Measurements from ENCODE around the gene STARD10.

STARD10 gene

GRCh38 chr11:72778535-72779494 lies 15.0 kb downstream of the STARD10 start:
- no peak for DNase-seq

GRCh38 chr11:72777755-72778278 lies 16.0 kb downstream of the STARD10 start:
- DNase-seq: no peak

GRCh38 chr11:72776844-72777754 lies 16.7 kb downstream of the STARD10 start:
- DNase-seq: peak; percentile 41 to 76

- no peak for DNase-seq
Measured at GRCh38 chr11:72776117-72776843, 17.6 kb downstream of the STARD10 start.

GRCh38 chr11:72775288-72776110 lies 18.3 kb downstream of the STARD10 start:
- no peak for DNase-seq

GRCh38 chr11:72774499-72774898 lies 19.3 kb downstream of the STARD10 start:
- DNase-seq: no peak

GRCh38 chr11:72773696-72774095 lies 20.2 kb downstream of the STARD10 start:
- no peak for DNase-seq

GRCh38 chr11:72773291-72773690 lies 20.6 kb downstream of the STARD10 start:
- peak in 1 of 2 donors; percentile 43 for DNase-seq

GRCh38 chr11:72772059-72772458 lies 21.8 kb downstream of the STARD10 start:
- no peak for DNase-seq

GRCh38 chr11:72771507-72771906 lies 22.3 kb downstream of the STARD10 start:
- no peak for DNase-seq

GRCh38 chr11:72770799-72771198 lies 23.0 kb downstream of the STARD10 start:
- no peak for DNase-seq

- DNase-seq: no peak
Measured at GRCh38 chr11:72769680-72770079, 24.2 kb downstream of the STARD10 start.

GRCh38 chr11:72768581-72768980 lies 25.3 kb downstream of the STARD10 start:
- no peak for DNase-seq

GRCh38 chr11:72767203-72768062 lies 26.4 kb downstream of the STARD10 start:
- DNase-seq: no peak

GRCh38 chr11:72766152-72766902 lies 27.5 kb downstream of the STARD10 start:
- DNase-seq: no peak

- no peak for DNase-seq
Measured at GRCh38 chr11:72764503-72764902, 29.3 kb downstream of the STARD10 start.

- no peak for DNase-seq
Measured at GRCh38 chr11:72763823-72764222, 30.0 kb downstream of the STARD10 start.

GRCh38 chr11:72762641-72763304 lies 31.1 kb downstream of the STARD10 start:
- DNase-seq: no peak
